K562 (cell line): ENCODE data around the gene SPSB1. TPM values are rescaled to one million over a fixed set of nuclear protein-coding genes. Genes with fewer than 3 reads are reported as not detected.

Source experiments
- KAT2B ChIP-seq: IDR thresholded peaks from one replicate; pipeline ENCODE4 v1.6.1; 2012; ENCODE audit warnings: low read depth, mild to moderate bottlenecking, control low read depth, inconsistent platforms, low read length, moderate library complexity
- KLF10 ChIP-seq: fragments of 250-450 bp; sonication (Bioruptor Pico); IDR thresholded peaks from 2 replicates; pipeline ENCODE4 v1.6.1; 2021; ENCODE audit warnings: matching md5 sums
- RCOR1 ChIP-seq, 2 experiments: IDR thresholded peaks; 2 replicates each; pipeline ENCODE4 v1.6.1; 2012; ENCODE audit warnings: low read depth in 2 of 2, low read length in 2 of 2, borderline replicate concordance in 1 of 2, improper control_type of control experiment in 1 of 2
- STAT5A ChIP-seq: IDR thresholded peaks from 2 replicates; pipeline ENCODE4 v1.6.1; 2012; ENCODE audit warnings: low read length, inconsistent platforms, borderline replicate concordance
- TEAD4 ChIP-seq, 2 experiments: sonication (generic) in 1 of 2; formaldehyde crosslinking in 1 of 2; IDR thresholded peaks; 2 replicates each; pipeline versions ENCODE4 v1.6.1 to v1.8.0; 2012 to 2022; ENCODE audit warnings: borderline replicate concordance in 1 of 2, inconsistent platforms in 1 of 2, low read length in 1 of 2, mild to moderate bottlenecking in 1 of 2, missing genetic modification reagents in 1 of 2
- TFAM ChIP-seq: fragments of 250-450 bp; sonication (Bioruptor Pico); conservative IDR thresholded peaks from 2 replicates; pipeline ENCODE4 v1.5.0; 2021; ENCODE audit warnings: mild to moderate bottlenecking, moderate library complexity
- ZKSCAN1 ChIP-seq: fragments of 150-350 bp; IDR thresholded peaks from 2 replicates; pipeline ENCODE4 v1.6.1; 2016; ENCODE audit warnings: low read depth, low read length
- polyA plus RNA-seq, 8 experiments: library from polyadenylated mRNA; depleted of rRNA in 4 of 8; stranded (reverse) in 5 of 8; unstranded in 3 of 8; fragments of >200 nt; fragmentation: Nextera tagmentation in 2 of 8; fragmentation: Illumina TruSeq in 1 of 8; extraction: Ambion mirVana in 2 of 8; extraction: Trizol in 1 of 8; gene quantifications; 2 replicates each; pipeline versions ENCODE4 v1.2.1 to v1.2.3, GENCODE V29; 2011 to 2014; ENCODE audit warnings: inconsistent platforms in 1 of 8, missing spikeins in 1 of 8
- total RNA-seq, 7 experiments: library from RNA; depleted of rRNA in 6 of 7; stranded (reverse); fragments of >200 nt in 6 of 7; fragmentation: Illumina TruSeq in 2 of 7; extraction: Trizol in 2 of 7; gene quantifications; 2 replicates each; pipeline versions ENCODE4 v1.2.1 to v1.2.3, GENCODE V29; 2011 to 2021; ENCODE audit warnings: low replicate concordance in 1 of 7
- TF ChIP-seq, protein P1 (sequence below): sonication (generic); formaldehyde crosslinking; IDR thresholded peaks from 2 replicates; pipeline ENCODE4 v1.8.1; 2023; ENCODE audit warnings: missing genetic modification reagents, mild to moderate bottlenecking, borderline replicate concordance
- TF ChIP-seq, protein P2 (sequence below): fragments of 250-450 bp; sonication (Bioruptor Pico); IDR thresholded peaks from 2 replicates; pipeline ENCODE4 v1.4.0; 2020; ENCODE audit warnings: mild to moderate bottlenecking, moderate library complexity
- TF ChIP-seq, protein P3 (sequence below): fragments of 250-450 bp; sonication (Bioruptor Pico); IDR thresholded peaks from 2 replicates; pipeline ENCODE4 v1.8.0; 2022; ENCODE audit warnings: inconsistent platforms, mild to moderate bottlenecking, moderate library complexity, borderline replicate concordance
- TF ChIP-seq, protein P4 (sequence below): fragments of 250-450 bp; sonication (Bioruptor Pico); IDR thresholded peaks from 2 replicates; pipeline ENCODE4 v1.8.0; 2021; ENCODE audit warnings: moderate library complexity, mild to moderate bottlenecking, inconsistent platforms

SPSB1 gene
- total and polyA plus RNA-seq, 9 of the 15 experiments (the other 6 are each of a cell fraction or from before 2014, with no cell fraction given) = 0.06 to 0.35 (median 0.14) TPM; not detected in 6

DNA sequence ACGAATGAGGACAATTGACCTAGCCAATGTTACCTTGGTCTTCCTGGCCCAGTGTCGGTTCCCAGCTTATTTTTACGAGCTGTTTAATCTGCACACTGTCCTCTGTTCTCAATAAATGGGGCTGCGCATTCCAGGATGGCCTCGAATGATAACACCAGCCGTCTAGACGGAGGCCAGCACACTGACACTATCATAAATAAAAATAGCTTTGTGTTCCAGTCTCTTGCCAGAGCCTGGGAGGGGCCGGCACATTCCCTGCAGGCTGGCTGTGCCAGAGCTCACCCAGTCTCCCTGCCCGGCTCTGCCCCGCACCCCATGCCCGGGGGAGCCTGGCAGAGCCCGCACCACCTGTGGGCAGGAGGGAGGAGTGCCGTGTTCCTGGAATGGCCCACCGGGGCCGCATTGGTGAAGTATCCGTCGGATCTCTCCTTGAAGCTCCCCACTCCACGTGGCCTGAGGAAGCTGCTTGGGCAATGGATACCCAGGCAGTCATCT is 92.1 kb downstream of the SPSB1 start (continued):
- TF ChIP-seq, protein P1, sequence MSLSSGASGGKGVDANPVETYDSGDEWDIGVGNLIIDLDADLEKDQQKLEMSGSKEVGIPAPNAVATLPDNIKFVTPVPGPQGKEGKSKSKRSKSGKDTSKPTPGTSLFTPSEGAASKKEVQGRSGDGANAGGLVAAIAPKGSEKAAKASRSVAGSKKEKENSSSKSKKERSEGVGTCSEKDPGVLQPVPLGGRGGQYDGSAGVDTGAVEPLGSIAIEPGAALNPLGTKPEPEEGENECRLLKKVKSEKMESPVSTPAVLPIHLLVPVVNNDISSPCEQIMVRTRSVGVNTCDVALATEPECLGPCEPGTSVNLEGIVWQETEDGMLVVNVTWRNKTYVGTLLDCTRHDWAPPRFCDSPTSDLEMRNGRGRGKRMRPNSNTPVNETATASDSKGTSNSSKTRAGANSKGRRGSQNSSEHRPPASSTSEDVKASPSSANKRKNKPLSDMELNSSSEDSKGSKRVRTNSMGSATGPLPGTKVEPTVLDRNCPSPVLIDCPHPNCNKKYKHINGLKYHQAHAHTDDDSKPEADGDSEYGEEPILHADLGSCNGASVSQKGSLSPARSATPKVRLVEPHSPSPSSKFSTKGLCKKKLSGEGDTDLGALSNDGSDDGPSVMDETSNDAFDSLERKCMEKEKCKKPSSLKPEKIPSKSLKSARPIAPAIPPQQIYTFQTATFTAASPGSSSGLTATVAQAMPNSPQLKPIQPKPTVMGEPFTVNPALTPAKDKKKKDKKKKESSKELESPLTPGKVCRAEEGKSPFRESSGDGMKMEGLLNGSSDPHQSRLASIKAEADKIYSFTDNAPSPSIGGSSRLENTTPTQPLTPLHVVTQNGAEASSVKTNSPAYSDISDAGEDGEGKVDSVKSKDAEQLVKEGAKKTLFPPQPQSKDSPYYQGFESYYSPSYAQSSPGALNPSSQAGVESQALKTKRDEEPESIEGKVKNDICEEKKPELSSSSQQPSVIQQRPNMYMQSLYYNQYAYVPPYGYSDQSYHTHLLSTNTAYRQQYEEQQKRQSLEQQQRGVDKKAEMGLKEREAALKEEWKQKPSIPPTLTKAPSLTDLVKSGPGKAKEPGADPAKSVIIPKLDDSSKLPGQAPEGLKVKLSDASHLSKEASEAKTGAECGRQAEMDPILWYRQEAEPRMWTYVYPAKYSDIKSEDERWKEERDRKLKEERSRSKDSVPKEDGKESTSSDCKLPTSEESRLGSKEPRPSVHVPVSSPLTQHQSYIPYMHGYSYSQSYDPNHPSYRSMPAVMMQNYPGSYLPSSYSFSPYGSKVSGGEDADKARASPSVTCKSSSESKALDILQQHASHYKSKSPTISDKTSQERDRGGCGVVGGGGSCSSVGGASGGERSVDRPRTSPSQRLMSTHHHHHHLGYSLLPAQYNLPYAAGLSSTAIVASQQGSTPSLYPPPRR (CRISPR knock-in tag) = no peak
- TF ChIP-seq TFAM (CRISPR knock-in tag) = no peak
- no peak for TF ChIP-seq KAT2B
- TF ChIP-seq, protein P2, sequence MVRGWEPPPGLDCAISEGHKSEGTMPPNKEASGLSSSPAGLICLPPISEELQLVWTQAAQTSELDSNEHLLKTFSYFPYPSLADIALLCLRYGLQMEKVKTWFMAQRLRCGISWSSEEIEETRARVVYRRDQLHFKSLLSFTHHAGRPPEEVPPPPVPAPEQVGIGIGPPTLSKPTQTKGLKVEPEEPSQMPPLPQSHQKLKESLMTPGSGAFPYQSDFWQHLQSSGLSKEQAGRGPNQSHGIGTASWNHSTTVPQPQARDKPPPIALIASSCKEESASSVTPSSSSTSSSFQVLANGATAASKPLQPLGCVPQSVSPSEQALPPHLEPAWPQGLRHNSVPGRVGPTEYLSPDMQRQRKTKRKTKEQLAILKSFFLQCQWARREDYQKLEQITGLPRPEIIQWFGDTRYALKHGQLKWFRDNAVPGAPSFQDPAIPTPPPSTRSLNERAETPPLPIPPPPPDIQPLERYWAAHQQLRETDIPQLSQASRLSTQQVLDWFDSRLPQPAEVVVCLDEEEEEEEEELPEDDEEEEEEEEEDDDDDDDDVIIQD (CRISPR knock-in tag) = no peak
- TF ChIP-seq, protein P3, sequence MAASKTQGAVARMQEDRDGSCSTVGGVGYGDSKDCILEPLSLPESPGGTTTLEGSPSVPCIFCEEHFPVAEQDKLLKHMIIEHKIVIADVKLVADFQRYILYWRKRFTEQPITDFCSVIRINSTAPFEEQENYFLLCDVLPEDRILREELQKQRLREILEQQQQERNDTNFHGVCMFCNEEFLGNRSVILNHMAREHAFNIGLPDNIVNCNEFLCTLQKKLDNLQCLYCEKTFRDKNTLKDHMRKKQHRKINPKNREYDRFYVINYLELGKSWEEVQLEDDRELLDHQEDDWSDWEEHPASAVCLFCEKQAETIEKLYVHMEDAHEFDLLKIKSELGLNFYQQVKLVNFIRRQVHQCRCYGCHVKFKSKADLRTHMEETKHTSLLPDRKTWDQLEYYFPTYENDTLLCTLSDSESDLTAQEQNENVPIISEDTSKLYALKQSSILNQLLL (CRISPR knock-in tag) = no peak
- peak; percentile 22; the same call in 1 of the 2 replicates for TF ChIP-seq TEAD4 (IDR thresholded peaks at IDR 0.05; ENCODE audit: low read length)
- no peak for TF ChIP-seq TEAD4 (CRISPR knock-in tag; IDR thresholded peaks at IDR 0.05; ENCODE audit: borderline replicate concordance)
- no peak for TF ChIP-seq KLF10 (CRISPR knock-in tag)
- TF ChIP-seq, protein P4, sequence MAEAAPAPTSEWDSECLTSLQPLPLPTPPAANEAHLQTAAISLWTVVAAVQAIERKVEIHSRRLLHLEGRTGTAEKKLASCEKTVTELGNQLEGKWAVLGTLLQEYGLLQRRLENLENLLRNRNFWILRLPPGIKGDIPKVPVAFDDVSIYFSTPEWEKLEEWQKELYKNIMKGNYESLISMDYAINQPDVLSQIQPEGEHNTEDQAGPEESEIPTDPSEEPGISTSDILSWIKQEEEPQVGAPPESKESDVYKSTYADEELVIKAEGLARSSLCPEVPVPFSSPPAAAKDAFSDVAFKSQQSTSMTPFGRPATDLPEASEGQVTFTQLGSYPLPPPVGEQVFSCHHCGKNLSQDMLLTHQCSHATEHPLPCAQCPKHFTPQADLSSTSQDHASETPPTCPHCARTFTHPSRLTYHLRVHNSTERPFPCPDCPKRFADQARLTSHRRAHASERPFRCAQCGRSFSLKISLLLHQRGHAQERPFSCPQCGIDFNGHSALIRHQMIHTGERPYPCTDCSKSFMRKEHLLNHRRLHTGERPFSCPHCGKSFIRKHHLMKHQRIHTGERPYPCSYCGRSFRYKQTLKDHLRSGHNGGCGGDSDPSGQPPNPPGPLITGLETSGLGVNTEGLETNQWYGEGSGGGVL = no peak
- no peak for TF ChIP-seq STAT5A
- TF ChIP-seq RCOR1 (IDR thresholded peaks at IDR 0.05; ENCODE audit: borderline replicate concordance in 1 of 2, low read depth in 2 of 2, low read length in 2 of 2) = no peak
- no peak for TF ChIP-seq ZKSCAN1
